Keratinocyte (primary cell): ENCODE results near the gene FBXO46.

Experiments used
- EZH2 ChIP-seq: IDR thresholded peaks from one replicate; pipeline ENCODE4 v1.6.1; 2012; ENCODE audit warnings: inconsistent platforms, mild to moderate bottlenecking, low read length, moderate library complexity
- TF ChIP-seq, protein P1 (sequence below), 3 experiments: IDR thresholded peaks in 1 of 3; conservative IDR thresholded peaks in 1 of 3; optimal IDR thresholded peaks in 1 of 3; 2 replicates in 2 of 3; 3 replicates in 1 of 3; pipeline versions ENCODE3 to v1.5.1; 2011; ENCODE audit warnings: low read length in 3 of 3, mild to moderate bottlenecking in 3 of 3, moderate library complexity in 2 of 3, control low read depth in 1 of 3, inconsistent platforms in 1 of 3; ENCODE audit not compliant: insufficient read depth in 2 of 3; ENCODE audit errors: extremely low read depth in 1 of 3

DNA sequence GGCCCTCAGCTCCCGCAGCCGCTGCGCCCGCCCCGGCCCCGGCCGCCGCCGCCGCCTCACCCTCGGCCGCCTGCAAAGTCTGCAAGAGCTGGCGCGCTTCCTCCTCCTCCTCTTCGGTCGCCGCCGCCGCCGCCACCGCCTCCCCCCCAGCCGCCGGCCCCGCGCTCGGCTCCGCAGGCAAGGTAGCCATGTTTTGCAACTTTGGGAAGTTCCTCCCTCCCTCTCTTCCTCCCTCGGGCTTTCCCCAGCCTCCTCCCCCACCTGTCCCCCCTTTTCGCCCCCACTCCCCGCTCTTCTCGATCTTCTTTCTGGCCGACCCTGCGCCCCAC is 37.9 kb upstream of the FBXO46 start:
- TF ChIP-seq, protein P1, sequence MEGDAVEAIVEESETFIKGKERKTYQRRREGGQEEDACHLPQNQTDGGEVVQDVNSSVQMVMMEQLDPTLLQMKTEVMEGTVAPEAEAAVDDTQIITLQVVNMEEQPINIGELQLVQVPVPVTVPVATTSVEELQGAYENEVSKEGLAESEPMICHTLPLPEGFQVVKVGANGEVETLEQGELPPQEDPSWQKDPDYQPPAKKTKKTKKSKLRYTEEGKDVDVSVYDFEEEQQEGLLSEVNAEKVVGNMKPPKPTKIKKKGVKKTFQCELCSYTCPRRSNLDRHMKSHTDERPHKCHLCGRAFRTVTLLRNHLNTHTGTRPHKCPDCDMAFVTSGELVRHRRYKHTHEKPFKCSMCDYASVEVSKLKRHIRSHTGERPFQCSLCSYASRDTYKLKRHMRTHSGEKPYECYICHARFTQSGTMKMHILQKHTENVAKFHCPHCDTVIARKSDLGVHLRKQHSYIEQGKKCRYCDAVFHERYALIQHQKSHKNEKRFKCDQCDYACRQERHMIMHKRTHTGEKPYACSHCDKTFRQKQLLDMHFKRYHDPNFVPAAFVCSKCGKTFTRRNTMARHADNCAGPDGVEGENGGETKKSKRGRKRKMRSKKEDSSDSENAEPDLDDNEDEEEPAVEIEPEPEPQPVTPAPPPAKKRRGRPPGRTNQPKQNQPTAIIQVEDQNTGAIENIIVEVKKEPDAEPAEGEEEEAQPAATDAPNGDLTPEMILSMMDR (optimal IDR thresholded peaks at IDR 0.05 in 1 of 3, IDR thresholded peaks at IDR 0.05 in 1 of 3, conservative IDR thresholded peaks at IDR 0.05 in 1 of 3; ENCODE audit: extremely low read depth in 1 of 3, insufficient read depth in 2 of 3, low read length in 3 of 3): no peak
- TF ChIP-seq EZH2: no peak
